CD4-positive, alpha-beta T cell treated with Interleukin-12 subunit alpha and Interleukin-12 subunit beta, for 1 hour (primary cell): ENCODE data around the gene TRAPPC14.
A peak's percentile ranks its signal among the peaks of the same experiment; 100 is the strongest.
"Not testable (repeated sequence)": the region's sequence is repeated elsewhere in the genome, so short reads cannot be mapped to it uniquely, and the experiment has no call there.

Source experiments
- DNase-seq: peaks from one replicate; pipeline ENCODE4 v3.0.0-alpha.2; 2020

The TRAPPC14 gene

DNA sequence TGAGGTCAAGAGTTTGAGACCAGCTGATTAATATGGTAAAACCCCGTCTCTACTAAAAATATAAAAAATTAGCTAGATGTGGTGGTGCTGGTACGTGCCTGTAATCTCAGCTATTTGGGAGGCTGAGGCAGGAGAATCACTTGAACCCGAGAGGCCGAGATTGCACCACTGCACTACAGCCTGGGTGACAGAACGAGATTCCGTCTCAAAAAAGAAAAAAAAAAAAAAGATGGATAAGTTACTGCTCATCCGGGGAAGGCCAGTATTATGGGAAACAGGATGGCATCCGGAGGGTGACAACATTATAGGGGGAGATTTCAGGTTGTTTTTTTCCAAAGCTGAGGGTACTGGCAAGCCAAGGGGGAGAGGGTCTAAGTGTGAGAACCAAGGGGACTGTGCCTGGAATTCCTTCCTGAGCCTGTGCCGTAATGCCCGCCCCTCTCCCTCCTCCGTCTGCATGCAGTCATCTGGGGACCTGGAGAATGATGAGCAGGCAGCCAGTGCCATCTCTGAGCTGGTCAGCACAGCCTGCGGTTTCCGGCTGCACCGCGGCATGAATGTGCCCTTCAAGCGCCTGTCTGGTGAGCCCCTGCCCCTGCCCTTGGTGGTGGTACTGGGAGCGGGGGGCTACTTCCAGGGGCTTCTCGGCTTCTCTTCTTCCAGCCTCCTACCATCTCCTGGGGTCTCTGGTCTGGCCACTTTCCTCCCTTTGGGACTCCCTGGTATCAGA lies 5.4 kb downstream of the TRAPPC14 start:
- DNase-seq = no peak

DNA sequence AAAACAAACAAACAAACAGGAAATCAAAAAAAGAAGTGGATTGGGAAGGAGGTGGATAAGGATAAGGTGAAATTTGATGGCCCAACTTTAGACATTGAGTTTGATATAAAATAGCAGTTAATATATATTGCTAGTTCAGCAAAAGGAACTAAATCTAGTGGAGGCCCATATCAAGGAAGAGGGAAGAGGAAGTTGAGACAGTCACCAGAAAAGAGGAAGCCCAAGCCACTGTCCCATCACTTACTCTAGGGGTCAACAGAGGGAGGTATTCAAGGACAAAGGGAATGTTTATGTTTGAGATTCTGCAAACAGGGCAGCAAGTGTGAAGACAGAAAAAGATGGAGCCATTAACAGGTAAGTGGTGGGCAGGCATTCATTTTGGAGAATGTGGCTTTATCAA lies 6.1 kb downstream of the TRAPPC14 start:
- no peak for DNase-seq

DNA sequence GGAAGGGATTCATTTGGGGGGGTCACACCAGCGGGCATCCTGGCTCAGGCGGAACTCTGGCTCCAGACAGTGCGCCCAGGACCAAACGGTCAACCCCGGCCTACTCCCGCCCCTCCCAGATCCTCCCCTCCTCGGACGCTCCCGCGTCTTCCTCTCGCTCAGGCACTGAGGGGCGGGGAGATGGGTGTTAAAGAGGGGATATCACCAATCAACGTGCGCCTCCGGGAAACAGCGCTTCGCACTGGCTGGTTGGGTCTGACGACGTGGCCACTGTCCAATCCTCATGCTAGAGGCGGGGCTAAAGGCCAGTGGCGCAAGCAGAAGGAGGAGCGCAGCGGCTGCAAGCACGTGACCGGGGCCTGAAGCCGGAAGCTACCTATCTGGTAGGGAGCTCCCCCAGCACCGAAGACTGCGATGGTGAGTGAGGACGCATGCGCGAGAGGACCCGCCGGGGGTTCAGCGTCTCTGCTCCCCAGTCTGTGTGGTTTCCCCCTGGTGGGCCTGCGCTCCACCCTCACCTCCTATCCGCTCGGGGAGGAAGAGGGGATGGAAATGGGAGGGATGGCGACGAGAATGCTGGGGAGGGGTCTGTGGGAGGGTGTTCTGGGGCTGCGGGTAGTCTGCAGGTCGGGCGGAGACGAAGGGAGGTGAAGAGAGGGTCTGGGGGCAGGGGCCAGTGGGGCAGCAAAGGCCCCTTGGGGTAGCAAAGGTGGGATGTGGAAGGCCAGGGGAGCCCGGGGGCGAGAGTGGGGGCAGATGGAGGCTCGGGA lies 9.8 kb downstream of the TRAPPC14 start, which contains the start of gene LAMTOR4:
LAMTOR4 (plus strand) TSS at position 360 of the 770 bp plus-strand sequence; CDS start at position 415, 55 bp downstream.
- DNase-seq = peak; percentile 99

DNA sequence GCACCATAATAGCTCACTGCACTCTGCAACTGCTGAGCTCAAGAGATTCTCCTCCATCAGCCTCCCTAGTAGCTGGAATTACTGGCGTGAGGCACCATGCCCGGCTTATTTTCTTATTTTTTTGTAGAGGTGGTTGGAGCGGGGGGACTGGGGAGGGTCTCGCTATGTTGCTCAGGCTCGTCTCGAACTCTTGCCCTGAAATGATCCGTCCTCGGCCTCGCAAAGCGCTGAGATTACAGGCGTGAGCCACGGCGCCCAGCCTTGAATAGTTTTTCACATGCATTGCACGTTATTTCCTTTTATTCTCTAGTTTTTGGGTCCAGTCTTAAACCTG lies 10.3 kb downstream of the TRAPPC14 start:
- no peak for DNase-seq

DNA sequence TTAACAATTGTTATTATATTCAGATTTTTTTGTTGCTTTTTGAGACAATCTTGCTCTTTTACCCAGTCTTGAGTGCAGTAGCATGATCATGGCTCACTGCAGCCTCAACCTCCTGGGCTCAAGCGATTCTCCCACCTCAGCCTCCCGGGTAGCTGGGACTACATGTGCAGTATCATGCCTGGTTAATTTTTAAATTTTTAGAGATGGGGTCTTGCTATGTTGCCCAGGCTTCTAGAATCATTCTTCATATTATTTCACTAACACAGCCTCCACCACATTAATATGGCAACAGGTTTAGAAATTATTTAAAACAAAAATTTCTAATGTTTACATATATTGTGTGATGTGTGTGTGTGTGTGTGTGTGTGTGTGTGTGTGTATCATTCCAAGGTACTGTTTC lies 11.2 kb downstream of the TRAPPC14 start:
- no peak for DNase-seq

DNA sequence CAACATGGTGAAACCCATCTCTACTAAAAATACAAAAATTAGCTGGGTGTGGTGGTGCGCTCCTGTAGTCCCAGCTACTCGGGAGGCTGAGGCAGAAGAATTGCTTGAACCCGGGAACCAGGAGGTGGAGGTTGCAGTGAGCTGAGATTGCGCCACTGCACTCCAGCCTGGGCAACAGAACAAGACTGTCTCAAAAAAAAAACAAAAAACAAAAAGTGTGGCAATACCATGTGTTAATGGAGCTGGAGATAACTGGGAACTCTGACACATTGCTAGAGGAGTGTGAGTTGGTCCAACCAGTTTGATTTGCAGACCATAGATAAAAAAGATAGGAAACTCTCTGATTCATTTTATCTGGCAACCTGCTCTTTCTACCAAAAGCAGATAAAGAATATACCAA lies 12.2 kb downstream of the TRAPPC14 start:
- DNase-seq = not testable (repeated sequence)

DNA sequence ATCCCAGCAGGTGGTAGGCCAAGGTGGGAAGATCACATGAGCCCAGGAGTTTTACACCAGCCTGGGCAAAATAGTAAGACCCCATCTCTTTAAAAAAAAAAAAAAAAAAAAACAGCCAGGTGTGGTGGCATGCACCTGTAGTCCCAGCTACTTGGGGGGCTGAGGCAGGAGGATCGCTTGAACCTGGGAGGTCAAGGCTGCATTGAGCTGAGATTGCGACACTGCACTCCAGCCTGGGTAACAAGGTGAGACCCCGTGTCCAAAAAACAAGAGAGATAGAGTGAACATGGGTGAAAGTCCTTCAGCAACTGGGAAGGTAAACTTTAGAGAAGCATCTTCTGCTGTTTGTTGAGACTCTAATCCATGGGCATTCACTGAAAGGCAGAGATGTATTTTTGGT lies 16.1 kb downstream of the TRAPPC14 start:
- no peak for DNase-seq

DNA sequence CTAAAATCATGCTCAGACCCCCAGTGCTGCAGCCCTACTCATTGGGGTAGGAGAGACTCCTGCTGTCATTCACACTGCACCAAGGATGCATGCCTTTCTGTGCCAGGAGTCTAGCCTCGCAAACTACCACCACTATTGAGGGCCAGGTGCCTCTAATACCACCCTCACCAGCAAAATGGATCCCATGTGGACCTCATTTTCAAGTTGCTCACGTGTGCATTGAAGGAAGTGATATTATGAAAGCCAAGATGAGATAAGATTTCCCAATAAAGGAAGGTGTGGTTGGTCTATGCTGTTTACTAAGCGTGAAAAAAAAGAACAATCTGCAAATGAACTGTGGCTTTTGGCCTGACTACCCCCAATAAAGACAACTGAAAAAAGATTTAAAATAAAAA lies 17.0 kb downstream of the TRAPPC14 start:
- no peak for DNase-seq

DNA sequence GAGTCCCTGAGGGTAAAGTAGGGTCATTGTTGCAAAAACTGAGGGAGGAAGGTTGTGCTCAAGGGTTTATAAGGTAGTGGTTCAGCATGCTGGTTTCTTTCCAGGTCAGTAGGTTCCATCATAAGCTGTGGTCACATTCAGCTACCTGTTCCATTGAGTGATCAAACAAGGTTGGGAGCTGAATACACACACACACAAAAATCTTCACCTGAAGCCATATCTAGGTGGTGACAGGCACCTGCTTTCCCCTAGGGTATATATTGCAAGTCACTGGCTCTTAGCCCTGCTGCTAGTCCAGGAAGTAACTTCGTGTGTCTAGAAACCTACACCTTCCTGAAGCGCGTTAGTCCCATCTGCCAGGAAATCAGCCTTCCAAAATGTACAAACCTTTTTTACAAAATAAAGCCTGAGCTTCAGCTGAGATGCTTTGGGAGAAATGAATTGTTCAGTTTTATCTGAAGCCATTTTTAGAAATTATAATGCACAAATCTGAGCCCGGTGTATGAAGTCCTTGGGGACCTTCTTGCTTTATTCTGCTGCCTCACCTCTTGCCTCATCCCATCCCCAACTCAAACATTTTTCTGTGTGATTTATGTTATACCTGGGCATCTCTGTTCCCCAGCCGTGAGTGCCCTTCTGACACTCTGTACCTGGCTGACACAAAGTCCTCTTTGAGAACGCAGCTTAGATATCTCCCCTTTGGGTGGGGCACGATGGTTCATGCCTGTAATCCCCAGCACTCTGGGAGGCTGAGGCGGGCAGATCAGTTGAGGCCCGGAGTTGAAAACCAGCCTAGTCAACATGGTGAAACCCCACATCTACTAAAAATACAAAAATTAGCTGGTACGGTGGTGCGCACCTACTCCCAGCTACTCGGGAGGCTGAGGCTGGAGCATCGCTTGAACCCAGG lies 20.4 kb downstream of the TRAPPC14 start:
- DNase-seq = no peak

DNA sequence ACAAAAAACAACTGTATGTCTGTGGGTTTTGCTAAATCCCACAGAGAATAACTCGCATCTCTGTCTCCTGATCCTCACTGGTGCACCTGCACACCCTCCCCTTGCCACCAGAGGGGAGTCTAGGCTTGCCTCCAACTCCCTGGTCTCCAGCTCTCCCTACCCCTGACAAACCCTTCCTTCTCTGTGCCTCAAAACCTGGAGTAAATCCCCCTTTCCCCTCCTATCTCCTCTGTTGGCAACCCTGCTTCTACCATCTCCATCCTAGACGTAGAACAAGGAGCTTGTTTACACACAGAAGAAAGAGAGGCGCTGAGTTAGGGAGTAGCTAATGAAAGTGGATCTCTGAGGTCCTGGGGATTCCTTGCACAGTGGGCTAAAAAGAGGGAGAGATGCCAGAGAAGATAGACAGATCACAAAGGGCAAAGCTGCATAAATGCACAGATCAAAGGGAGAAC lies 25.8 kb downstream of the TRAPPC14 start:
- peak; percentile 76 for DNase-seq

DNA sequence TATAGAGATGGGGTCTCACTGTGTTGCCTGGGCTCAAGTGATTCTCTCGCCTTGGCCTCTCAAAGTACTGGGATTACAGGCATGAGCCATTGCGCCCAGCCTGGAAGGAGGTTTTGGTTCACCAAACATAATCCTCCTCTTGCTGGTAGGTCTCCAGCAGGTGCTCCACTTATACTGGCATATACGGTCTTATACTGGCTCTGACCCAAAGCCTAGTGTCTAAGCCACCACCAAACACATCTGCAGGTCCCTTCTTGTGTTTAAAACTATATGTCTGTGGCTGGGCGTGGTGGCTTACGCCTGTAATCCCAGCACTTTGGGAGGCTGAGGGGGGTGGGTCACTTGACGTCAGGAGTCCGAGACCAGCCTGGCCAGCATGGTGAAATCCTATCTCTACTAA lies 26.4 kb downstream of the TRAPPC14 start:
- no peak for DNase-seq

DNA sequence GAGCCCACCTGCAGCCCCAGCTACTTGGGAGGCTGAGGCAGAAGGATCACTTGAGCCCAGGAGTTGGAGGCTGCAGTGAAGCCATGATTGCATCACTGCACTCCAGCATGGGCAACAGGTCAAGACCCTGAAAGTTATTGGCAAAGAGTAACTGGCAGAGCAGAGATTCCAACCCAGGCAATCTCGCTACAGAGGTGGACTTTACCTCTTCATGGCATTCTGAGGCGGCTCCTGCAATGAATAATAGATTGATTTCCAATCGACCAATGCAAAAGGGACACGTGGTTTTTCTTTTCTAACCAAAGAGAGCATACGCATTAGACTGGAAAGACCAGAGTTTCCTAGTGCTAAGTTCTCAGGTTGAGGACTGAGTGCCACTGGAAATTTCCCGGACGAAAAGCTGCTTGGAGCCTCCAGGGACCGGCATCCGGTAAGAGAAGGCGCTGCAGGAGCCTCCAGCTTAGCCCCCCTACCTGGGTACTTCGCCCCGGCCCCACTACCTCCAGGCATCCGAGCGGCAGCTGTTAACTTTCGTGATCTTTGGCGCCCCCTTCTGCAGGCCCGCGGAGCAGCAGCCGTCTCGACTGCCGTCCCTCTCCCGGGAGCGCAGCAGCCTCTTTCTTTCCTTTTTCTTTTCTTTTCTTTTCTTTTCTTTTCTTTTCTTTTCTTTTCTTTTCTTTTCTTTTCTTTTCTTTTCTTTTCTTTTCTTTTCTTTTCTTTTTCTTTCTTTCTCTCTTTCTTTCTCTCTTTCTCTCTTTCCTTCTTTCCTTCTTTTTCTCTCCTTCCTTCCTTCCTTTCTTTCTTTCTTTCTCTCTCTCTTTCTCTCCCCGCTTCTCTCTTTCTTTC lies 27.7 kb downstream of the TRAPPC14 start:
- DNase-seq = peak; percentile 85

DNA sequence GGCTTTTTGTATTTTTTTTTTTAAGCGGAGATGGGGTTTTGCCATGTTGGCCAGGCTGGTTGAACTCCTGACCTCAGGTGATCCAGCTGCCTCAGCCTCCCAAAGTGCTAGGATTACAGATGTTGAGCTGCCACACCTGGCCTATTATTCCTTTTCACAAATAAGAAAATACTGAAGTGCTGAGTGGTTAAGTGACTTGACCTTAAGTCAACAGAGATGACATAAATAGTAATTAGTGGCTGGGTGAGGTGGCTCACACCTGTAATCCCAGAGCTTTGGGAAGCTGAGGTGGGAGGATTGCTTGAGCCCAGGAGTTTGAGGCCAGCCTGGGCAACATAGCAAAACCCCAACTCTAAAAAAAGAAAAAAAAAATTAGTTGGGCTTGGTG lies 28.3 kb downstream of the TRAPPC14 start:
- not testable (repeated sequence) for DNase-seq

DNA sequence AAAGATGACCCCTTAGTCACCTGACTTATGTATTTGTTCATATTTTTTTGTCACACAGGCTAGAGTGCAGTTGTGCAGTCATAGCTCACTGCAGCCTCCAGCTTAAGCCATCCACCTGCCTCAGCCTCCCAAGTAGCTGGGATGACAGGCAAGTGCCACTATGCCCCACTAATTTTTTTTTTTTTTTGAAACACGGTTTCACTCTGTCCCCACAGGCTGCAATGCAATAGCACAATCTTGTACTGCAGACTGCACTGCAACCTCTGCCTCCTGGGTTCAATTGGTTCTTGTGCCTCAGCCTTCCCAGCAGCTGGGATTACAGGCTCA lies 29.9 kb downstream of the TRAPPC14 start:
- no peak for DNase-seq

DNA sequence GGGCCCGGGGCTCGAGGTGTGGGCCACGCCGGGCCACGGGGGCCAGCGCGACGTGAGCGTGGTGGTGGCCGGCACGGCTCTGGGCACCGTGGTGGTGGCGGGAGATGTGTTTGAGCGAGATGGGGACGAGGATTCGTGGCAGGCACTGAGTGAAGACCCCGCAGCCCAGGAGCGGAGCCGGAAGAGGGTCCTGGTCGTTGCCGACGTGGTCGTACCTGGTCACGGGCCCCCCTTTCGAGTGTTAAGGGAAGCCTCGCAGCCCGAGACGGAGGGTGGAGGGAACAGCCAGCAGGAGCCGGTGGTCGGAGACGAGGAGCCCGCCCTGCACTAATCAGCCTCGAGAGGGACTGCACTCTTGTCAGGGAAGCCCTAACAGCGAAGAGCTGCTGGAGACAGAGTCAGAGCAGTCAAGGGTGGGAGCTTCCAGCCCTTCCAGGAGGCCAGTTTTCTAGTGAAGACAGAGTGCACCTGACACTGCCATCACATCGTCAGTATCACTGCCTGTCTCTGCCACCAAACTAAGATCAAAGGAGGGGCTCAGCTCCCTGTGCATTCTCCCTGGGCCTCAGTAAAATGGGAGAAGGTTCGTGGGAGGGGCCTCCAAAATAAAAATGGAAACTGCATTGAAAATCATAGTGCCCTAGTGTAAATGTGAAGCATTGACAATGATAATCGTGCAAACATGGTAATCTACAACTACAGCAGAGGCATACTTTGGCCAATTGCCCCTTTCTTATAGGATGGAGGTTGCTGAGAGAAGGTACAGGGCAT lies 30.5 kb downstream of the TRAPPC14 start:
- no peak for DNase-seq

DNA sequence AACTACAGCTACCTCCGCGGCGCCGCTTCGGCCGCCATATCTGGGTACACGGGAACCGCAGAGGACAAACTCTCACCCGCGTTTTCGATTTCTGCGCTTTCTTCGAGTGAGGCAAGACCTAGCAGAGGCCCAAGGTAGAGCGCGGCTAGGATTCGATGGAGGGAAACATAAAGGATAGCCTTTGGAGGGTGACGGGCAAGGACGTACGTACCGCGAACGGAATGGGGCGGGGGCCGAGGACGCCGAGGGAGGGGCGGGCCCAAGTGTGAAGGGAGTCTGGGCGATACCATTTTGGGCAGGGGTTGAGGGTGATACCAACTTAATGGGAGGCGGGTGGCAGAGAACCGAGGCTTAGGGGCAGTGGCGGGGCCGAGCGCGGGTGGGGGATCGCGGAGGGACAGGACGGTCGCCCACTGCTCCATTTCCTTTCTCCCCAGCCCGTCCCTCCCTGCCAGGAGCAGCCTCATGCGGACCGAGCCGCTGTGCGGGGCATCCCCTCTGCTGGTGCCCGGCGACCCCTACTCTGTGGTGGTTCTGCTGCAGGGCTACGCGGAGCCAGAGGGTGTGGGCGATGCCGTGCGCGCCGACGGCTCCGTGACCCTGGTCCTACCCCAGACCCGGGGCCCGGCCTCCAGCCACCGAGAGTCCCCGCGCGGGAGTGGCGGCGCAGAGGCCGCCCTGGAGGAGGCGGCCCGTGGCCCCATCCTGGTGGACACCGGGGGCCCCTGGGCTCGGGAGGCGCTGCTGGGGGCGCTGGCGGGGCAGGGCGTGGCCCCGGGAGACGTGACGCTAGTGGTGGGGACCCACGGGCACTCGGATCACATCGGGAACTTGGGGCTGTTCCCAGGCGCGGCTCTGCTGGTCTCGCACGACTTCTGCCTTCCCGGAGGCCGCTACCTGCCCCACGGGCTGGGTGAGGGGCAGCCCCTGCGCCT lies 31.3 kb downstream of the TRAPPC14 start, which contains the start of gene MBLAC1:
MBLAC1 (plus strand) TSS at position 37 of the 935 bp plus-strand sequence; CDS start at position 466, 429 bp downstream.
- peak; percentile 94 for DNase-seq

DNA sequence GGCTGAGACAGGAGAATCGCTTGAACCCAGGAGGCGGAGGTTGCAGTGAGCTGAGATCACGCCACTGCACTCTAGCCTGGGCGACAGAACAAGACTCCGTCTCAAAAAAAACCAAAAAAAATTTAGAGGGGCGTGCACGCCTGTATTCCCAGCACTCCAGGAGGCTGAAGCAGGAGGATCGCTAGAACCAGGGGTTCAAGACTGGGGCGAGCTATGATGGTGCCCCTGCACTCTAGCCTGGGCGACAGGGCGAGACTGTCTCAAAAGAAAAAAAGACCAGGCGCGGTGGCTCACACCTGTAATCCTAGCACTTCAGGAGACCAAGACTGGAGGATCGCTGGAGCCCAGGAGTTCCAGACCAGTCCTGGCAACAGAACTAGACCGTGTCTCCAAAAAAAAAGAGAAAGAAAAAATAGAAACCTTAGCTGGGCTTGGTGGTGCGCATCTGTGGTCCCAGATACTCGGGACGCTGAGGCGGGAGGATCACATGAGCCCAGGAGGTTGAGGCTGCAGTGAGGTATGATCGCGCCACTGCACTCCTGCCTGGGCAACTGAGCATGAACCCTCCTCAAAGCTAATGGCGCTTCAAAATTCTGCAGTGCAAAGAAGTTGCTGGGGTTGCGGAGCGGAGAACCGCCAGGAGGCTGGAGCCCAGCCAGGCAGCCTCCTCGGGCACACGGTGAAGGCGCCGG lies 32.1 kb downstream of the TRAPPC14 start:
- DNase-seq = no peak

DNA sequence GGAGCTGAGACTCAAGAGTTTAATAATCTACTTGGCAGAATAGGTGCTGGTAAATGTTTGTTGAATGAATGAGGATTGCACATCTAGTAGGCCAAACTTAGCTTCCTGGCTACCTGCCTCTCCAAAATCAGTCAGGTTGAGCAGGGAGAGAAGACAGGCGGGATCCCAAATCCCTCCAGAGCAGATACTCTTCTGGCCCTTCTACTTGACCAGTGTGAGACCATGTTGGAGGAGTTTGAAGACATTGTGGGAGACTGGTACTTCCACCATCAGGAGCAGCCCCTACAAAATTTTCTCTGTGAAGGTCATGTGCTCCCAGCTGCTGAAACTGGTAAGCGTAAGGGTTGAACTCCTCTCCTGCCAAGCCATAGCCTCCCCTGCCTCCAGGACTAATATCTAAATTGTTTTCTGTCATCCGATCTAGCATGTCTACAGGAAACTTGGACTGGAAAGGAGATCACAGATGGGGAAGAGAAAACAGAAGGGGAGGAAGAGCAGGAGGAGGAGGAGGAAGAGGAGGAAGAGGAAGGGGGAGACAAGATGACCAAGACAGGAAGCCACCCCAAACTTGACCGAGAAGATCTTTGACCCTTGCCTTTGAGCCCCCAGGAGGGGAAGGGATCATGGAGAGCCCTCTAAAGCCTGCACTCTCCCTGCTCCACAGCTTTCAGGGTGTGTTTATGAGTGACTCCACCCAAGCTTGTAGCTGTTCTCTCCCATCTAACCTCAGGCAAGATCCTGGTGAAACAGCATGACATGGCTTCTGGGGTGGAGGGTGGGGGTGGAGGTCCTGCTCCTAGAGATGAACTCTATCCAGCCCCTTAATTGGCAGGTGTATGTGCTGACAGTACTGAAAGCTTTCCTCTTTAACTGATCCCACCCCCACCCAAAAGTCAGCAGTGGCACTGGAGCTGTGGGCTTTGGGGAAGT lies 34.0 kb downstream of the TRAPPC14 start:
- no peak for DNase-seq

DNA sequence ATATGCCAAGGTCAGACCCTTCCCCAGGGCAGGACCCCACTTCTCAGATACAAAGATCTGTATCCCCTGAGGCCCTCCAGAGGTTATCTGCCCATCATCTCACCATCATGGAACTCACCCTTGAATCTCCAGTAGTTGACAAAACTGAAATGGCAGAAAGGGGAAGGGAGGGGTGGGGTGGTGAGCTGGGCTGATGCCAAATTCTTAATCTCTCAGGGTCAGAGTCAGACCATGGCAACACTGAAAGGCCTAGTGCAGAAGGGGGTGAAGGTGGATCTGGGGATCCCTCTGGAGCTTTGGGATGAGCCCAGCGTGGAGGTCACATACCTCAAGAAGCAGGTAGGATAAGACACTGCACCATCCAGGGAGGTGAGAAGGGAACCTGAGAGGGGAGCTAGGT lies 36.0 kb downstream of the TRAPPC14 start:
- DNase-seq = no peak
